ENCODE measurements around the gene RRN3.
"Not testable (repeated sequence)": the region's sequence is repeated elsewhere in the genome, so short reads cannot be mapped to it uniquely, and the experiment has no call there.

The RRN3 gene

GRCh38 chr16:15035163-15035729 is 58.8 kb downstream of the RRN3 start:
- DNase-seq (ENCODE audit: insufficient read length, low spot score) (no peak), FAIRE-seq (no peak)
- TF ChIP-seq POU2F2 (IDR thresholded peaks at IDR 0.05; ENCODE audit: low read depth, low read length) = no peak
- no peak for TF ChIP-seq POLR2AphosphoS5 (IDR thresholded peaks at IDR 0.05; ENCODE audit: low read depth, low read length)
- no peak for TF ChIP-seq POLR2A (IDR thresholded peaks at IDR 0.05; ENCODE audit: low read depth, low read length)
- TF ChIP-seq TAF1 (IDR thresholded peaks at IDR 0.05; ENCODE audit: low read depth, low read length) = no peak
- TF ChIP-seq SPI1 (IDR thresholded peaks at IDR 0.05; ENCODE audit: low read depth, low read length) = no peak
- no peak for TF ChIP-seq PAX5 (IDR thresholded peaks at IDR 0.05; ENCODE audit: insufficient read depth, low read length, severe bottlenecking)

GRCh38 chr16:15034266-15035162 is 59.6 kb downstream of the RRN3 start:
- DNase-seq (ENCODE audit: insufficient read length, low spot score) = no peak
- FAIRE-seq = no peak
- TF ChIP-seq POU2F2 (IDR thresholded peaks at IDR 0.05; ENCODE audit: low read depth, low read length) = no peak
- TF ChIP-seq POLR2A (IDR thresholded peaks at IDR 0.05; ENCODE audit: low read depth, low read length) = no peak
- no peak for TF ChIP-seq POLR2AphosphoS5 (IDR thresholded peaks at IDR 0.05; ENCODE audit: low read depth, low read length)
- TF ChIP-seq PAX5 (IDR thresholded peaks at IDR 0.05; ENCODE audit: insufficient read depth, low read length, severe bottlenecking) = no peak
- TF ChIP-seq TAF1 (IDR thresholded peaks at IDR 0.05; ENCODE audit: low read depth, low read length) = no peak

- FAIRE-seq (no peak), DNase-seq (ENCODE audit: insufficient read length, low spot score) (no peak)
- TF ChIP-seq POU2F2 (IDR thresholded peaks at IDR 0.05; ENCODE audit: low read depth, low read length) (no peak), POLR2AphosphoS5 (IDR thresholded peaks at IDR 0.05; ENCODE audit: low read depth, low read length) (no peak), POLR2A (IDR thresholded peaks at IDR 0.05; ENCODE audit: low read depth, low read length) (no peak), SPI1 (IDR thresholded peaks at IDR 0.05; ENCODE audit: low read depth, low read length) (no peak), TAF1 (IDR thresholded peaks at IDR 0.05; ENCODE audit: low read depth, low read length) (no peak), PAX5 (IDR thresholded peaks at IDR 0.05; ENCODE audit: insufficient read depth, low read length, severe bottlenecking) (no peak)
These were observed 60.8 kb downstream of the RRN3 start for GRCh38 chr16:15033309-15033707.

GRCh38 chr16:15032547-15033308 is 61.3 kb downstream of the RRN3 start:
- FAIRE-seq (no peak), DNase-seq (ENCODE audit: insufficient read length, low spot score) (no peak)
- TF ChIP-seq POLR2A (IDR thresholded peaks at IDR 0.05; ENCODE audit: low read depth, low read length) (no peak), POU2F2 (IDR thresholded peaks at IDR 0.05; ENCODE audit: low read depth, low read length) (no peak), SPI1 (IDR thresholded peaks at IDR 0.05; ENCODE audit: low read depth, low read length) (no peak), TAF1 (IDR thresholded peaks at IDR 0.05; ENCODE audit: low read depth, low read length) (no peak), POLR2AphosphoS5 (IDR thresholded peaks at IDR 0.05; ENCODE audit: low read depth, low read length) (no peak)

GRCh38 chr16:15031586-15031985 is 62.5 kb downstream of the RRN3 start:
- DNase-seq (ENCODE audit: insufficient read length, low spot score) (no peak), FAIRE-seq (no peak)
- no peak for TF ChIP-seq POU2F2 (IDR thresholded peaks at IDR 0.05; ENCODE audit: low read depth, low read length)
- TF ChIP-seq PAX5 (IDR thresholded peaks at IDR 0.05; ENCODE audit: insufficient read depth, low read length, severe bottlenecking) = no peak
- no peak for TF ChIP-seq POLR2AphosphoS5 (IDR thresholded peaks at IDR 0.05; ENCODE audit: low read depth, low read length)
- no peak for TF ChIP-seq POLR2A (IDR thresholded peaks at IDR 0.05; ENCODE audit: low read depth, low read length)
- no peak for TF ChIP-seq TAF1 (IDR thresholded peaks at IDR 0.05; ENCODE audit: low read depth, low read length)

- TF ChIP-seq PAX5 (IDR thresholded peaks at IDR 0.05; ENCODE audit: insufficient read depth, low read length, severe bottlenecking) (no peak), POLR2A (IDR thresholded peaks at IDR 0.05; ENCODE audit: low read depth, low read length) (no peak), TAF1 (IDR thresholded peaks at IDR 0.05; ENCODE audit: low read depth, low read length) (no peak), POU2F2 (IDR thresholded peaks at IDR 0.05; ENCODE audit: low read depth, low read length) (no peak), SPI1 (IDR thresholded peaks at IDR 0.05; ENCODE audit: low read depth, low read length) (no peak), POLR2AphosphoS5 (IDR thresholded peaks at IDR 0.05; ENCODE audit: low read depth, low read length) (no peak)
- no peak for FAIRE-seq
- DNase-seq (ENCODE audit: insufficient read length, low spot score) = no peak
These were observed 62.9 kb downstream of the RRN3 start for GRCh38 chr16:15031179-15031578.

GRCh38 chr16:15029749-15030148 is 64.3 kb downstream of the RRN3 start:
- not testable (repeated sequence) for FAIRE-seq; DNase-seq (ENCODE audit: insufficient read length, low spot score)

GRCh38 chr16:15028801-15029698 is 65.0 kb downstream of the RRN3 start:
- DNase-seq (ENCODE audit: insufficient read length, low spot score); FAIRE-seq: not testable (repeated sequence)

- FAIRE-seq; DNase-seq (ENCODE audit: insufficient read length, low spot score): not testable (repeated sequence)
These were observed 65.7 kb downstream of the RRN3 start for GRCh38 chr16:15028345-15028715.

- DNase-seq (ENCODE audit: insufficient read length, low spot score); FAIRE-seq: not testable (repeated sequence)
These were observed 66.3 kb downstream of the RRN3 start for GRCh38 chr16:15027503-15028344.

GRCh38 chr16:15027051-15027450 is 67.0 kb downstream of the RRN3 start:
- FAIRE-seq = not testable (repeated sequence)

GRCh38 chr16:15025234-15025951 is 68.7 kb downstream of the RRN3 start:
- DNase-seq (ENCODE audit: insufficient read length, low spot score); FAIRE-seq: not testable (repeated sequence)

More at GRCh38 chr16:15027051-15027450, 67.0 kb downstream of the RRN3 start:
- DNase-seq (ENCODE audit: insufficient read length, low spot score) = not testable (repeated sequence)

- not testable (repeated sequence) for FAIRE-seq; DNase-seq (ENCODE audit: insufficient read length, low spot score)
These were observed 69.2 kb downstream of the RRN3 start for GRCh38 chr16:15024858-15025199.

Measured in GM12891 (cell line).